Stimulated activated naive CD8-positive, alpha-beta T cell treated with anti-CD3 and anti-CD28 coated beads, Interleukin-15, amount 100 ng/mL, for 72 hours (primary cell): ENCODE results near the gene COA4.
A peak's percentile ranks its signal among the peaks of the same experiment; 100 is the strongest.

ENCODE experiments used
- ATAC-seq: fragments of 150-1000 bp; cut with Tn5 transposase; 2 replicates; pipeline ENCODE4 v1.10.0; 2021; ENCODE audit warnings: mild to moderate bottlenecking, moderate library complexity
- DNase-seq, 2 donors: peaks; one replicate each; pipeline ENCODE4 v3.0.0; 2021 to 2022
- H3K27ac Mint-ChIP-seq, 2 donors: one replicate each; pipeline ENCODE4 v1.8.0; 2022; ENCODE audit warnings: mild to moderate bottlenecking in 2 of 2, mixed read lengths in 2 of 2, moderate library complexity in 2 of 2
- H3K27me3 Mint-ChIP-seq: one replicate; pipeline ENCODE4 v1.8.0; 2022; ENCODE audit warnings: mixed read lengths
- H3K4me1 Mint-ChIP-seq: one replicate; pipeline ENCODE4 v1.8.0; 2022; ENCODE audit warnings: mild to moderate bottlenecking, mixed read lengths
- H3K4me3 Mint-ChIP-seq, 2 donors: one replicate each; pipeline ENCODE4 v1.8.0; 2022; ENCODE audit warnings: mild to moderate bottlenecking in 2 of 2, mixed read lengths in 2 of 2, moderate library complexity in 1 of 2
- H3K9me3 Mint-ChIP-seq, 2 donors: one replicate each; pipeline ENCODE4 v1.8.0; 2022; ENCODE audit warnings: mixed read lengths in 2 of 2

The COA4 gene

GRCh38 chr11:73875840-73876239 lies 806 bp downstream of the COA4 start:
- DNase-seq, result no peak
- Mint-ChIP-seq H3K27me3 (no peaks in the 10 kb centered on the region), H3K9me3 (no peaks in the 10 kb centered on the region), H3K4me1 (peaks cover 55% of the 10 kb centered on the region), H3K4me3 (peak overlapping the region; percentile 95 to 97), H3K27ac (peak overlapping the region; percentile 98 to 99)
- ATAC-seq, result no peak

DNA sequence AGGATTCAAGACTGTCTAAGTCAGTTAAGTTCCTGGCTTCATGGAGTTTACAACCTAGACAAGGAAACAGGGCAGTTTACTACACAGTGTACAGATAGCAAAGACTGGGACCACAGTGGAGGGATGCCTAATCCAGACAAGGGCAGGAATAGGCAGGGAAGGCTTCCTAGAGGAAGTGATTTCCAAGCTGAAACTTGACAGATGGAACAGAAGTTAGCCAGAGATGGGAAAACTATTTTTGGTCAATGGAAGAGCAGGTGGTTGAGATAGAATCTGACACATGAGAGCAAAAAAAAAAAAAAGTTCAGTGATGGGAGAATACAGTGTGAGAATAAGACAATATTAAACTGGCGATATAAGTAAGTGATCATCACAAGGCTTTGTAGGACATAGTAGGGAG lies 1.3 kb downstream of the COA4 start:
- peak overlapping the region; percentile 95 to 97 for H3K4me3 Mint-ChIP-seq
- peaks cover 55% of the 10 kb centered on the region for H3K4me1 Mint-ChIP-seq
- ATAC-seq, result no peak
- H3K9me3 Mint-ChIP-seq, result no peaks in the 10 kb centered on the region
- no peaks in the 10 kb centered on the region for H3K27me3 Mint-ChIP-seq
- H3K27ac Mint-ChIP-seq, result peak overlapping the region; percentile 98 to 99
- DNase-seq, result no peak

GRCh38 chr11:73872749-73873357 lies 3.8 kb downstream of the COA4 start:
- no peak overlapping the region for H3K4me3 Mint-ChIP-seq
- no peak overlapping the region for H3K27ac Mint-ChIP-seq

DNA sequence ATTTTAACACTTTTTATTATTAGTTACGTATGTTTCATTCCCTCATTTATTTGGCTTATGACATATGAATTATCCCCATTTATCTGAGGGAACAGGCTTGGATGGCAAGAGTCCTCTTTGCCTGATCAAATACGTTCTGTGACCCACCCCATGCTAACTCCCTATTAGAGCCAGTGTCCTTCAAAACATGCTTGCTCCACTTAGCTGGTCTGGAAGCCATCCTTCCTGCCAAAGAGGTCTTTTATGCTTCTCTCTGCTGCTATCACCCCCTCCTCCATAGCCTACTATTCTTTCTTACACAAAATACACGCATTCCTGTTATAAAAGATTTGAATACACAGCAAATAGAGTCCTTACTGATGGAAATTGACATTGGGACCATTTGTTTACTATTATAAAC lies 6.4 kb downstream of the COA4 start:
- Mint-ChIP-seq H3K27ac (no peak overlapping the region), H3K9me3 (no peaks in the 10 kb centered on the region), H3K27me3 (no peaks in the 10 kb centered on the region), H3K4me1 (peaks cover 29% of the 10 kb centered on the region), H3K4me3 (no peak overlapping the region)
- no peak for DNase-seq
- ATAC-seq, result no peak

More at GRCh38 chr11:73872749-73873357, 3.8 kb downstream of the COA4 start:
- no peak for ATAC-seq
- H3K27me3 Mint-ChIP-seq, result no peaks in the 10 kb centered on the region
- DNase-seq, result no peak
- no peaks in the 10 kb centered on the region for H3K9me3 Mint-ChIP-seq
- peaks cover 45% of the 10 kb centered on the region for H3K4me1 Mint-ChIP-seq

DNA sequence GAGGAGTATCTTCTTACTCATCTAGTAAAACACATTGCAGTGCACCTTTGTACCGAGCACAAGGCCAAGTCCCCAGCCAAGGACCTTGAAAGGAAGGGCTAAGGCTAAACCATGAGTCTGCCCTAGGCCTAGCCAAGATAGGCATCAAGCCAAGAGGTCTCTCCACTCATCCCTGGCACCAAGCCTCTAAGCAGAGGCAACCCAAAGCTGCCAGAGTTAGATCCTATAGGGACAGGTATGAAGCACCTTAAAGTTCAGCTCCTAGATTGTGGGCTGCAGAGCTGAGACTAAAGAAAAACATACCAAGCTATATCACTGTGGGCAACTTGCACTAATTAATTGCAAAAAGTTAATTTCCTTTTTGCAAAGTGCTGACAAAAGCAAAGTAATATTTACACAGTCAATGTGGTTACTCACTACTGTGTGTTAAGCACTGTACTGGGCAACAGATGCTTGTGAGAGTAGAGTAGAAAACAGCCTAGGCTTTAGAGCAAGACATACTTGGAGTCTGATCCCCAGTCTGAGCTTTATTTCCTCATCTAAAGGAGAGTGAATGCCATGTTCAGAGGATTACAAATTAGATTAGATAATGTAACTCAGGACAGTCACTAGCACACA lies 7.2 kb downstream of the COA4 start:
- no peak overlapping the region for H3K4me3 Mint-ChIP-seq
- ATAC-seq, result no peak
- H3K27ac Mint-ChIP-seq, result no peak overlapping the region
- no peak for DNase-seq
- no peaks in the 10 kb centered on the region for H3K27me3 Mint-ChIP-seq
- H3K4me1 Mint-ChIP-seq, result peaks cover 21% of the 10 kb centered on the region
- no peaks in the 10 kb centered on the region for H3K9me3 Mint-ChIP-seq

- Mint-ChIP-seq H3K4me3 (no peak overlapping the region), H3K4me1 (peaks cover under 1% of the 10 kb centered on the region), H3K27me3 (no peaks in the 10 kb centered on the region), H3K9me3 (no peaks in the 10 kb centered on the region), H3K27ac (no peak overlapping the region)
- DNase-seq (no peak), ATAC-seq (no peak)
Measured at GRCh38 chr11:73866586-73866996, 10.1 kb downstream of the COA4 start.

GRCh38 chr11:73866095-73866579 lies 10.5 kb downstream of the COA4 start:
- ATAC-seq (no peak), DNase-seq (no peak)
- H3K4me1 Mint-ChIP-seq, result no peaks in the 10 kb centered on the region

DNA sequence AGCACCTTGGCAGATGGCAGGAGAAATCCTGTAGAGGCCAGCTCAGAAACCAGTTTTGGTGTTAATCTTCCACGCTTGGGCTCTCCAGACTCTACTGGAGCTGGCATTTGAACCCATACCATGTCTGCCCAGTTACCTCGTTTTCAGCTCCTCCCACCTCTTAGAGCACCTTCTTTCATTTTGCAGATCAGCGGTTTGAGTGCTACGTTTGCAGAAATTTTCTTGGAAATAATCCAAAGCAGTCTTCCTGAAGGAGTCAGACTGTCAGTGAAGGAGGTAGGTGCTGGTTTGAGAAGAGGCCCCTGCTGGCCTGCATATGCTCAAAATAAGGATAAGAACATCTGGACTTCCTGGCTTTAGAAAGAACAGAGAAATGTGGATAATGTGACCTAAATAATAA lies 13.7 kb downstream of the COA4 start:
- Mint-ChIP-seq H3K4me1 (no peaks in the 10 kb centered on the region), H3K27ac (no peak overlapping the region), H3K9me3 (no peaks in the 10 kb centered on the region), H3K27me3 (no peaks in the 10 kb centered on the region), H3K4me3 (no peak overlapping the region)
- ATAC-seq, result no peak
- no peak for DNase-seq

More at GRCh38 chr11:73866095-73866579, 10.5 kb downstream of the COA4 start:
- Mint-ChIP-seq H3K9me3 (no peaks in the 10 kb centered on the region), H3K27me3 (no peaks in the 10 kb centered on the region), H3K27ac (no peak overlapping the region), H3K4me3 (no peak overlapping the region)

DNA sequence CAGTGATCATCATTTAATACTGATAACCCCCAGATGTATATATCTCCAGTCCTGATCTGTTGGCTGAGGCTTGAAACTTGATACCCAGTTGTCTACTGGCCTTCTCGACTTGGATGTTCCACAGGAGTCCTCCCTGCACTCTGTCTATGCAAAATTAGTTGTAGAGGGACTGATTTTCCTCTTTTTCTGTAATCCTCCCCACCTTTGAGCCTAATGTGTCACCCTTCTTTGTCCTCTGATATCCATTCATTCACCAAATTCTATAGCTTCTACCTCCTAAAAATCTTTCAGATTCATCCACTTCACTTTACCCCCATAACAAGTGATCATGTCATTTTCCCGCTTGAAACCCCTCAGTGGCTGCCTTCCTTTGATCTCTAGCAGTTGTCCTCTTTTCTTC lies 16.4 kb downstream of the COA4 start:
- no peaks in the 10 kb centered on the region for H3K9me3 Mint-ChIP-seq
- H3K27ac Mint-ChIP-seq, result peak overlapping the region in 1 of 2 donors; percentile 21
- no peak overlapping the region for H3K4me3 Mint-ChIP-seq
- H3K27me3 Mint-ChIP-seq, result no peaks in the 10 kb centered on the region
- no peaks in the 10 kb centered on the region for H3K4me1 Mint-ChIP-seq
- ATAC-seq (no peak), DNase-seq (no peak)

GRCh38 chr11:73859671-73860070 lies 17.0 kb downstream of the COA4 start:
- ATAC-seq (no peak), DNase-seq (no peak)
- Mint-ChIP-seq H3K27me3 (no peaks in the 10 kb centered on the region), H3K9me3 (no peaks in the 10 kb centered on the region), H3K27ac (no peak overlapping the region), H3K4me1 (no peaks in the 10 kb centered on the region), H3K4me3 (no peak overlapping the region)

DNA sequence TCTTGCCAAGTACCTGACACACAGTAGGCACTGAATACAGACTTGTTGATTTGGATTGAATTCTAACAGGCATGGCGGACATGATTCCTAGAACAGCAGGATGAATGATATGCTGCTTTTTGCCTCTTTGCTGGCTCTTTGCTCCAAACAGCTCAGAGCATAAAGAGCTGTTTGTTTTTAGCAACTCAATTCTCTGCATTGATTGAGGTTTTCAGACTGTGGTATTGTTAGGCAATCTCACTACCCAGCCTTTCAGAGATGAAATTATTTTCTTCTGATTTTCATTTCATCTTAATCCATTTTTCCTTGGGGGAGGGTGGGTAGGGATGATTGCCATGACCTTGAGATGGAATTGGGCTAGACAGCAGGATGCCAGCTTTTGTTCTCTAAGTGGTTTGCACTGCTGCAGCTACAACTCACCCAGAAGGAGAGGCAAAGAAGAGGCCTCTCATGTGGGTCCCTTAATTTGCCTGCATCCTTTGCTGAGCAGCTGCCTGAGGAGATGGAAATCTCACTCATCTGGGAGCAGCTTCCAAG lies 20.5 kb downstream of the COA4 start:
- H3K4me3 Mint-ChIP-seq, result no peak overlapping the region
- no peaks in the 10 kb centered on the region for H3K9me3 Mint-ChIP-seq
- no peak overlapping the region for H3K27ac Mint-ChIP-seq
- no peaks in the 10 kb centered on the region for H3K27me3 Mint-ChIP-seq
- no peaks in the 10 kb centered on the region for H3K4me1 Mint-ChIP-seq
- ATAC-seq, result no peak
- no peak for DNase-seq

DNA sequence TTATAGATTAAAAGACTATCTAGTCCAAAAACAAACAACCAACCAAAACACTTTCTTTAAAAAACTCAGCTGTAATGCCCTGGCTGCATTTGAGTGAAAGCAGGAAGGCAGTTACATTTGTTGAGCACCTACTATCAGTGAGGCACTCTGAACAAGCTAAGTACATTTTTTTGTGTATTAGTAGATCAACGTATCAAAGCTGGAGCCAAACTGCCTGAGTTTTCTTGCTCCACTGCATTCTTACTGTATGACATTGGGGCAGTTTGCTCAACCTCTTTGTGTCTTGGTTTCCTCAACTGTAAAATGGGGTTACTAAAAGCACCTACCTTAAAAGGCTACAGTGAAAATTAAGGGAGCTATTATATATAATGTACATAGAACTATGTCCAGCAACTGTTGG lies 22.0 kb downstream of the COA4 start:
- Mint-ChIP-seq H3K4me3 (no peak overlapping the region), H3K9me3 (no peaks in the 10 kb centered on the region), H3K27me3 (no peaks in the 10 kb centered on the region), H3K4me1 (no peaks in the 10 kb centered on the region), H3K27ac (no peak overlapping the region)
- DNase-seq, result no peak
- no peak for ATAC-seq

DNA sequence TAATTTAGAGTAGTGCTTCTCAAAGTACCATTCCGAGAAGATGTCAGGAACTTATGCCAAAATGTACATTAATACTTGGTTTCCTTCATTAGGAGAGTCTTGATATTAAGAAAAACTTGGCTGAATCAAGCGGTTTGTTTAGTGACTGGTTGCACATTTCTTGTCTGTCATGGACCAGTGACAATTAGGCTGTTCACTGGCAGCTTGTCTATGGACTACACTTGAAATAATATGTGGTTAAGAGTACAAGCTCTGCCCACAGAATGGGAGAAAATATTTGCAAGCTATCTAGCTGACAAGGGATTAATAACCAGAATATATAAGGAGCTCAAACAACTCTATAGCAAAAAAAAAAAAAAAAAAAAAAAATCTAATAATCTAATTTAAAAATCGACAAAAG lies 24.6 kb downstream of the COA4 start:
- no peak for DNase-seq
- Mint-ChIP-seq H3K4me3 (no peak overlapping the region), H3K27me3 (no peaks in the 10 kb centered on the region), H3K9me3 (no peaks in the 10 kb centered on the region), H3K27ac (no peak overlapping the region), H3K4me1 (no peaks in the 10 kb centered on the region)
- ATAC-seq, result no peak

GRCh38 chr11:73851046-73851764 lies 25.4 kb downstream of the COA4 start:
- H3K4me3 Mint-ChIP-seq, result no peak overlapping the region
- peaks cover 1% of the 10 kb centered on the region for H3K4me1 Mint-ChIP-seq
- no peak for ATAC-seq
- no peaks in the 10 kb centered on the region for H3K27me3 Mint-ChIP-seq
- no peaks in the 10 kb centered on the region for H3K9me3 Mint-ChIP-seq
- no peak for DNase-seq
- H3K27ac Mint-ChIP-seq, result no peak overlapping the region

GRCh38 chr11:73839123-73839457 lies 37.6 kb downstream of the COA4 start:
- peak overlapping the region in 1 of 2 donors; percentile 28 for H3K27ac Mint-ChIP-seq
- H3K4me1 Mint-ChIP-seq, result no peaks in the 10 kb centered on the region
- H3K4me3 Mint-ChIP-seq, result no peak overlapping the region
- ATAC-seq (no peak), DNase-seq (no peak)
- H3K27me3 Mint-ChIP-seq, result no peaks in the 10 kb centered on the region
- no peaks in the 10 kb centered on the region for H3K9me3 Mint-ChIP-seq

DNA sequence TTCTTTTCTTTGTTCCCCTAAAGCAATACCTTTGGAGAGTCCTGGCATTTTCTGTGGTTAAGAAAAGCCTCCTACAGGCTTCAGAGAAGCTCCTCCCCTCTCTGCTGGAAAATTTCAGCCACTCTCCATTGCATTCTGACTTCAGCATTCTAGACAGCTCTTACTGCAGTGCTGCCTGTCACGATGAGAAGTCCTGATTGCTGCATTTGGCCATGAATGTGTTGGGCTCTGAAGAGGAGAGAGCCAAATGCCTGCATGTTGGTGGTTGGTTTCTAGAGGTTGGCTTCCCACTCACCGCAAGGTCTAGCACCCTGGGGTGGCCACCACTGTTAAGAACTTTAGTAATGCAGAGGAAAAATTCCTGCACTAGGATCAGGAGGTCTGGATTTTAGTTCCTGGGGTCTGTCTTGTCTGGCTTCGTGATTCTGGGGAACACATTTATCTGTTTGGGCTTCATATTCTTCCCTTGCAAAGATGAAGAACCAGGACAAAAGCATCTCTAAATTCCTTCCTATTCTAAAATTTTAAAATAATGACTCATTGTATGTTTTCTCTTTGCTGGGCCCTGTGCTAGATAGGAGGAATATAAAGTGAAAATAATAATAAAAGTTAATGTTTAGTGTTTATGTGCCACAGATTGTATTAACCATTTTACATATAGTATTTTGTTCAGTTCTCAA lies 38.1 kb downstream of the COA4 start:
- no peaks in the 10 kb centered on the region for H3K27me3 Mint-ChIP-seq
- no peak for ATAC-seq
- no peak overlapping the region for H3K27ac Mint-ChIP-seq

More for the DNA sequence above, 38.1 kb downstream of the COA4 start:
- no peak for DNase-seq
- H3K4me1 Mint-ChIP-seq, result no peaks in the 10 kb centered on the region
- no peaks in the 10 kb centered on the region for H3K9me3 Mint-ChIP-seq
- no peak overlapping the region for H3K4me3 Mint-ChIP-seq
